Hematopoietic multipotent progenitor cell treated with erythropoietin and hydrocortisone succinate and interleukin-3 and kit ligand, for 17 days (in vitro differentiated cells): ENCODE measurements around the gene ASF1A.

Experiments
- DNase-seq: peaks from one replicate; pipeline ENCODE4 v3.0.0-alpha.2; 2015; ENCODE audit warnings: low spot score

The ASF1A gene

DNA sequence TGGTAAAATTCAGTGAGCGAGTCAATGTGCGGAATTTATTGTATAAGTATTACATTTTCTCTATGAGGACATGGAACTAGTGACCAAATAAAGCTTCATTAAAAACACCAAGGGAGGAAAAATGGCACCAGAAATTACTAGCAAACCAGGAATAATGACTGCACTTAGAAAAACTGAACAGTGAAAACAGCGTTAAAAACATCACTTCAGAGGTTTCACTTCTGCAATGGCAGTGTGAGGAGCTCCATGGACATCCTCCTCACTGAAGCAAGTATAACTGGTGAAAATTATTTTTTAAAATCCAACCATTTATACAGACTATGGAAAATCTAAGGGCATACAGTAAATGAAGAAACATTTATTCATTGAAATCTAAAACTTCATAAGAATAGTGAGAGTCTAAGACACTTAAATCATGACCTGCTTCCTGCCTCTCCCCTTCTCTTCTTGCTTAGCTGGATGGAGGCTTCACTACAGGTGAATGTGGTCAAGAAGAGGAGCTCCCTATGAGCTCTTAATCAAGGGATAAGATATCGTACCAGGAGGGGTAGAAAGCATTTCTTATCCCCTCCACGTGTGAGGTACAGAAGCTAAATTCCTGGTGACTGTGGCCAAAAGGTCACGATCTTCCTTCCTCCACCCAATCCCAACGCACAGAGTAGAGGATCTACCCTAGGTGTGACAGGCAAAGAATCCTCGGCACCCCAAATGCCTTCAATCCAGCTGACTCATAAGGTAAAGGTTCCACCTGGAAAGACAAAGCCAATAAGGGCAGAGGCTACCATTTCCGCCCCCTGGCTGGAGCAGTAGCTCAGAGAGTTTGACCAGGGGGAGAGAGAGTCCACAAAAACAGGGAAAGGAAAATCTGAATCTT, 12.3 kb upstream of the ASF1A start:
- no peak for DNase-seq

DNA sequence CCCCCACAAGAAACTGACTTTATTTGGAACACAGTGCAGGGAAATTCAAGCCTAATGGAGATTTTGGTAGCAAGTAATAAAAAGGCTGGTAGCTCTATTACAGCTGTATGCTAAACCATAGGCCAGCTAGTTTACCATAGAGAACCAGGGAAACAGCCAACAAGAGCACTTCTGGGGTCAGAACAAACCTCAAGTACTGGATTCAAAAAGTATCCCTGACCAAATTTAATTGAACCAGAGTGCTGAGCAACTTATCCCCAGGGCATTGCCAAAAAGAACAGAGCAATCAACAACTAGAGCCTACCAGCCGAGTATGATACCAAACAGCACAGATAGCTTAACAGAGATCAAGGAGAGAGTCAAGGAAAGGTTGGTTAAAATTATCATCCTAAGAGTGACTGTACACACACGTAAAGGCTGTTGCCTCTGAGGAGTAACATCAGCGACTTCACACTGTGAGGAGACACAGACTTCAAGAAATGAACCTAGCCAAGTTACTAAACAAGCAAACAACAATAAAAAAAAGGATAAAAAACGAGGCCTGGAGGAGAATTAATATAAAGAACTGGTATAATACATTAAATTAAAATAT, 11.5 kb upstream of the ASF1A start:
- DNase-seq, result no peak

DNA sequence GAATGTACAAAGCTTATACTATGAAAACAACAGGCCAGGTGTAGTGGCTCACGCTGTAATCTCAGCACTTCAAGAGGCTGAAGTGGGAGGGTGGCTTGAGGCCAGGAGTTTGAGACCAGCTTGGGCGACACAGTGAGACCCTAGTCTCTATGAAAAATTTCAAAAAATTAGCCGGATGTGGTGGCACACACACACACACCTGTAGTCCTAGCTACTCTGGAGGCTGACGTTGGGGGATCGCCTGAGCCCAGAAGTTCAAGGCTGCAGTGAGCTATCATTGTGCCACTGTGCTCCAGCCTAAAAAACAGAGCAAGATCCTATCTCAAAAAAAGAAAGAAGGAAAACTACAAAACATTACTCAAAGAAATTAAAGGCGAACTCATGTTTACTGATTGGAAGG, 7.3 kb upstream of the ASF1A start:
- no peak for DNase-seq

DNA sequence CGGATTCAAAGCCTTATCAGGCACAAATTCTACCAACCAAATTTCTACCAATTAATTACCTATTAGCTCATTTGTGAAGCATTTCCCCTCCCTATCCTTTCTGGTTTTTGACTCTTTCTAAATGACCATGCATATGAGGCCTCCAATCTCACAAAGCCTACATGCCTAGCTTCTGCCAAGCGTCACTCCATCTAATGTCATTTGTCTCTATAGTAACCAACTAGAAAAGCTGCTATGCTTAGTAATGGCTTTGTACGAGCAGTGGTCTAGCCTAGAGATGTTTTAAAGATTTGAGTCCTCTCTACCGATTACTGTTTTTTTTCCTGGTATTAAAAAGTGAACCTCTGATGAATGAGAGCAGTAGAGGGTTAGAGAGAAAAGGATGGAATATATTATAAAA, 4.8 kb upstream of the ASF1A start:
- no peak for DNase-seq

DNA sequence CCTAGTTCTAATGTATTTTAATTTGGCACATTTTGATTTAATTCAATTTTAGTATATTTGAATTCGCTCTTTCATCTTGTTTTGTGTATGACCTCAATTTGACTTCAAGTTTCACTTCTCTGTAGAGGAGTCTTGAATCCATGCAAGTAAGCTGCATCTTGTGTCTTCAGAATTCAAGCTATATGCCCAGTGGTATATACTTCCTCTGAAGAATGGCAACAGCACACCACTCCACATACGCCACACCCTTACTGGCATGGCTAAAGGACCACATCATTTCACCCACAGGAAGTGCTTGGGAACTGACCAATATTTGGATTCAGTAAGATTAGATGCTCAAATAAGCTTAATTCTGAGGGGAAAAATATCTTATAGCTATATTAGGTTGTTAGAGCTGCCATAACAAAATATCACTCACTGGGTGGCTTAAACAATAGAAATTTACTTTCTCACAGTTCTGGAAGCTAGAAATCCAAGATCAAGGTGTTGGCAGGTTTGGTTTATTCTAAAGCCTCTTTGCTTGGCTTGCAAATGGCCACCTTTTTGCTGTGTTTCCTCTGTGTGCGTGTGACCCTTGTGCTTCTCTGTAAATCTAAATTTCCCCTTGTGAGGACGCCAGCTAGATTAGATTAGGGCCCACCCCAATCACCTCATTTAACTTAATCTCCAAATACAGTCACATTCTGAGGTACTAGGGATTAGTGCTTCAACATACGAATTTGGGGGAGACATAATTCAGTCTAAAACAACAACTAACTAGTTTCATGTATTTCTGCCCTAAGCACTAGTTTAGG, 2.8 kb upstream of the ASF1A start:
- no peak for DNase-seq

DNA sequence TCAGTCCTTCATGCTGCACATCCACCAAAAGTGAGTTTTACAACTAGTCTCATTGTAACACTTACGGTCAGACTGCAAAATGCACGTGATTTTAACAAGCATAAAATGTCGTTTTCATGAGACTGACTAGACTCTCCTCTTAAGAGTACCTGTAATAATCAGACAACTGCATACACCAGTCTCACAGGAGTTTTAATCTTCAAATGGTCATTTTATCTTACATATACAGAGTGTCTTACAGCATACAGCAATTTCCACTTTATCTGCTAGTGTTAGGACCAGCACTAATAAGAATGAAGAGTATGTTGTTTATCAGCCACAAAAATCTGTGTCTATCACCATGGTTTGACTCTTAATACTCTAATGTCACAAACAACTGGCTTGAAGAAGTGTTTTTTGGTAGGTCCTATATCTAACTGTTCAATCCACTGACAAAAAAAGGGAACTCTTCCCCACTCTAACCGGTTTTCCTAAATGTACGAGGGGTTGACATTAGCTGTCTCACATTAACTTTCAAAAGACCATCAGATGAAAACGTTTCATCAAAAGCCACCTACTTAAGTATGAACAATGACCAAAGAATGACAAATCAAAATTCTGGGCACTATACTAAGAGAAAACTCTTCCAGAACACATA, 1.5 kb upstream of the ASF1A start:
- peak; percentile 53 for DNase-seq

DNA sequence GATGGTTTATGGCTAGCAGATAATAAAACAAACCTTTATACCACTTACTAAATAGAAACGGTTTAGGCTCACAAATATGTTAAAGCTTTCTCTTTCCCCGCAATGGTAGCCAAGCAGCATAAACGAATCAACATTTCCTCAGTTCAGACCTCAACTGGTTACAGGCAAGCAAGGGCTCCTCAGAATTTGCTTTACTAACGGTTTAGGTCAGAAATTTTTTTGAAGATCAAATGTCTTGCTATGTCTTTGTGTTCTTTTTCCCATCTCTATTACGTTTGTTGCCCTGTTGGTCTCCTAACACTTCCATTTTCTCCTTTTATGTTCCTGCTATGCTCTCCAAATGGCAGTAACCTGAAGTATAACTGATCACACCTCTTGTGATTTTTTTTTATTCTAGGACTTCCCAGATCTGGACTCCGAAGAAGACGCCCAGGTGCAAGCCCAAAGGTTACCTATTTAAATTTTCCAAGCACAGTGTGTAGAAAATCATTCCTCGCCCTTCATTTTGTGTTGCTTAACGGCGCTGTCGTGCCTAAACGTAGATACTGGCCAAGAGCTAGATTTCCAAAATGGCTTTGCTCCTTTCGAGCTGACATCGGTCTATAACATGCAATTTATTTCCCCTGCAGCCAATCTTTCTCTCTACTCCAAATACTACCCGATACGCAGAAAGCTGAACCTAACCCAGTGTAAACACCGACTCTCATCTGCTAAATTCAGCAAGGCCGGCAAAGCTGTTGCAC, 717 bp upstream of the ASF1A start:
- no peak for DNase-seq

DNA sequence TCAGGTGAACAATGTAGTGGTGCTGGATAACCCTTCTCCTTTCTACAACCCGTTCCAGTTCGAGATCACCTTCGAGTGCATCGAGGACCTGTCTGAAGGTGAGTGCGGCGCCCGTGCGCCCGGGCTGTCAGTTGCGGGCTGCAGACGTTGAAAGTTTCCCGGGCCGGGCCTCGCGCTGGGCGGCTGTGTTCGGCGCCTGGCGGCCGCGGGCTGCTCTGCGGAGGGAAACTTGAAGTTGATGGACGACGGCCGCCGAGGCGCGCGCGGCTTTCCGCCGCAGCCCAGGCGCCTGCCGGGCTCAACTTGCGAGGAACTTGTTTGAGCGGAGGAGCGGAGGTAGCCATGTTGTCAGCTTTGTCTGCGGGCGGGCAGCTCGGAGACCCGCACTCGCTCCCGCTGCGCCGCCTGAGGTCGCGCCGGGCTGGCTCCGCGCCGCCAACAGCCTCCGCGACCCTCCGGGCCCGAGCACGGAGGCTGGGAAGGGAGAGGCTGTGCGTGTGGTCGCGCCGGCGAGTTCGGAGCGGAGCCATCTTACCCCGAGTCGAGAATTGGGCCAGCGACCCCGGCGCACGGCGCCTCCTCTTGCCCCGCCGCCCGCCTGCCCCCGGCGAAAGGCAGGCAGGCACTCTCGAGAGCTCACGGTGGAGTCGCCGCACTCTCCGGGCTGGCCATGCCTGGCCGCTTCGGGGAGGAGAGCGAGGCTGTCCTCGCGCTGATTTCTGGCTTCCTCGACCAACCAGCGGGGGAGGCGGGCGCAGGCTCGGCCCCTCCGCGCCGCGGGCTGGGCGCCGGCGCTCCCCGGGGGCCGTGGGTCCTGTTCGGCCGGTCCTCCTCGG, 691 bp downstream of the ASF1A start:
- DNase-seq, result peak; percentile 64

DNA sequence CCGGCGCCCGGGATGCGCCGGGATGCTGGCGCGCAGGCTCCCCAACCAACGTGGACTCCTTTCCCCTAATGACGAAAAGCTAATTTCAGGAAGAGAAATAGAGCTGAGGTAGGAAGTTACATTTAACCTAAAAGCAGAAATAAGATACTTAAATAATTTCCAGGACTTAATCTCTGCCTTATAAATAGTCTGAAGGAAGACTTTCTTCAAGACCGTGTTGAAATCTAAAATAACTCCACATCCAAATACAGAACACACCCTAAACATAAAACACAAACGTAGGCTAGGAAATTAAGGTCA, 1.3 kb downstream of the ASF1A start:
- peak; percentile 65 for DNase-seq

DNA sequence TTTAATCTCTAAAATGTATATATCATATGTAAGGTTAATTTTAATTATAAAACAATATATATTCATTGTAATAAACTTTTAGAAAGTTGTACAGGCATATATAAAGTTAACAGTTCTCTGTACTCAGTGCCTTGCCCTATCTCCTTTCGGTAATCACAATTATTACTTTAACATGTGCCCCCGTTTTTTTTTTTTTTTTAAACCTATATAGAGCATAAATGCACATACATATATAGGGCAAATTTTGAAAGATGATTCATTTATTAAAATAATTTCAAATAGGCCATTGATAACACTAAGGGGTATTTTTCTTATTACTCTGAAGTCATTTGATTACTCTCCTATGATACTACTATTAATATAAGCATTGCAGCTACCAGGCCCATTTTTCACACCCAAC, 1.9 kb downstream of the ASF1A start:
- DNase-seq, result no peak

DNA sequence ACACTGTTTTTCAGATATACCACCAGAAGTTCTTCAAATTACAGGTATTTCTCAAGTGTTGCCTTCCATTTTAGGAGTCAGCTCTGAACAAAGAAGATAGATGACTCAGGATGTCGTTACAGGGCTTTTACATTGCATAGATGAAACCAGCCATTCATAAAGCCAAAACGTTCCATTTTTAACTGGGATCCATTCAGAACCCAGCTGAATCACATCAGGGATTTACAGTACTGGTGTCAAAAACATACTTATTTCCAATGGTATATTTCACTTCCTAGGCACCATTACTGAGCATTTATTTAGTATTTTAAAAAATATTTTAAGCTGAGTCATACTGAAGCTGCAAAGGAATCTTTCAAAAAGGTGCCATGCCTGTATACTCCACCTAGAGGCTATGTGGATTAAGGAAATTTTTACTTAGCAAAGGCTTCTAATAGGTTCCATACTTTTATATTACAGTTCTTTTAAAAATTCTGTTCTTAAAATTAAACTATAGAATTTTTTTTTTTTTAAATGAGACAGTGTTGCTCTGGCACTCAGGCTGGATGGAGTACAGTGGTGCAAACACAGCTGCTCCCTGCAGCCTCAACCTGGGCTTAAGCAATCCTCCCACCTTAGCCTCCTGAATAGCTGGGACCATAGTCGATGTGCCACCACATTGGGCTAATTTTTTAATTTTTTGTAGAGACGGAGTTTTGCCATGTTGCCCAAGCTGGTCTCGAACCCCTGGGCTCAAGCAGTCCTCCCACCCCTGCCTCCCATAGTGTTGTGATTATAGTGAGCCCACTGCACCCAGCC, 2.6 kb downstream of the ASF1A start:
- DNase-seq, result peak; percentile 83

DNA sequence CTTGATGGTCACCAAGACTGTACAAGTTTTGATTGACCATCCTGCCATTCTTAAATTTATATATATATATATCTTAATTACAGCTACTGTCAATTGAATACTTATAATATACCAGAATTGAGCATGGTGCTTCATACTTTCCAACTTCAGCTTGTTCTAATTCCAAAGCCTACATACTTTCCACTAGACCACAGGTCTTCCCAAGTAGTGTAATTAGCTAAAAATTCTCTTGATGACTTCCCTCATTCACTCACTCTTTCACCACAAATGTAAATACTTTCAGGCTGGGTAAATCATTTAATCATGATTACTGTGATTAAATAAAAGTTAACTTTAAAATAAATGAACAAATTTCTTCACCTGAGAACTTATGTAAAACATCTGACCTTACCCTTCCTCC, 3.4 kb downstream of the ASF1A start:
- DNase-seq, result peak; percentile 15

DNA sequence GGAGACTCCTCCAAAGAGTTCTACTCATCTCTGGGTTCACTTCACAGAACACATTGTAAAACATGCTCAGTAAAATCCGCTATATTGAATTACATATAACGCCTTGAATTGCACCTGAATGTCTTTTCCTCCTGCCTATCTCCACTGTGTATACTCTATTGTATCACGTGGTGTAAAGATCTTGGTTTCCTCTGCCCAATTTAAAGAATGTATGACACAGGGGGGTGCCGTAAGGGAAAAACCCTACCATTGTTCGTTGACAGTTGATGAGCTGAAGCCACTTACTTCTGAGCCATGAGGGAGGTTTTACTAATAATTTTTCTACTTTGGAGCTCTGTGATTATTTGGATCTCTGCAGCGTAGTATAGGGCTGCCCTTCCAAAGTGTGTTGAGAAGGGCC, 6.0 kb downstream of the ASF1A start:
- DNase-seq, result no peak

DNA sequence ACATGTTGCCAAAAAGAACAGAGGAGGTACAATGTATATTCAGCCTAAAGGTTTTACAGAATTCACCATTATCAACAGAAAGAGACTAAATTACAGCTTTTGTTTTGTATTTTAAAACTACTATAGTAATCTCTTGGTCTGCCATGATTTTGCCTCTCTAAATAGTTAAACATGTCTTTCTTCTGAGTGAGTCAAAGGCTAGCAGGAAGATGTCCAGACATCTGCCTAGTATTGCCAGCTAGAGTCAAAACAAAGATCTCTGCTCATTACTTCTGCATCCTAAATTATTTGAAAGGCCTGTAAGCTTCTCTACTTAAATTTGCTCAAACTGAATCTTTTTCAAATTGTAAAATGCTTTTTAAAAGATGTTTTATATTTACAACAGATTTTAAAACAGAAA, 8.8 kb downstream of the ASF1A start:
- no peak for DNase-seq

DNA sequence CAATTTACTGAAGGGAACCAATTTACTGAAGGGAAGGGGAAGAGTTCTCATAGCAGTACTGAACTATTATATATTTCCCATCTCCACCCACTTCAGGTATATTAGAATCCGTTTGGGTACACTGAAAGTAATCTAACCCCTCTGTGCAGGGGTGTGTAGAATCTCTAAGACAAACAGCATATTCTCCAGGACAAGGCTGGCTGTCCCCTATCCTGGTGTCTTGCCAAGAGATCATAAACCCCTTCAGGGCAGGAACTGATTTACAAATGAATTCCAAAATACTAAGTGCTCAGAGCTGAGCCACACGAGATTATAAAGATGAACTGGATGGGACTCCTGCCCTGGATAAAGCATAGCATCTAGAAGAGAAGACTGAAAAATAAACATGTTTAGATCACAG, 9.2 kb downstream of the ASF1A start:
- DNase-seq, result no peak

DNA sequence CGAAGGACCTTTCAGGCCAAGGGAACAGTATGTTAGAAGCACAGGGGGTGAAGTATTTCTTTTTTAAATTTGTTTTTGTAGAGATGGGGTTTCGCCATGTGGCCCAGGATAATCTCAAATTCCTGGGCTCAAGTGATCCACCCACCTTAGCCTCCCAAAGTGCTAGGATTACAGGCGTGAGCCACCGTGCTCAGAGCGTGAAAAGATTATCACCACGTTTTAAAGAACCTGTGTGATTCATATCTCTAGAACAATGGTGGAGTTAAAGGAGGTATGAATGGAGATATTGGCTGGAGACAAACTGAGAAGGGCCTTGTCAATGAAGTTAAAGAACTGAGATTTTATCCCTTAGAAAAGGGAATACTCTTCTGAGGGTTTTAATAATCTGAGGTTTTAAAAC, 9.7 kb downstream of the ASF1A start:
- no peak for DNase-seq

DNA sequence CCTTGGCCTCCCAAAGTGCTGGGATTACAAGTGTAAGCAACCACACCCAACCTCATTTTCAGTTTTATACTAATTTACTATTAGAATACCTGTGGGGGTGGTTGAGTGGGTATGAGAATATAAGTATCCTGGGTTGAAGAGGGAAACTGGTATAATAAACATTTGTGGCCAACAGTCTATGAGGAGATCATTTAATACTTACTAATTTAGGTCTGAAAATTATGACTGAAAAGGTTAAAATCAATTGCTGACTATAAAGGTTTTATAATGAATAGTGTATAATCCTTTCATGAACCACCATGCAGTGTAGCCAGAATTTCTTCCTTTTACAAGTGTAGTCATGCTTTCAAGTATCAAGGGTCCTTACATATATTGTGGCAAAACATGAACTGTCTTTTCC, 11.1 kb downstream of the ASF1A start:
- DNase-seq, result no peak

DNA sequence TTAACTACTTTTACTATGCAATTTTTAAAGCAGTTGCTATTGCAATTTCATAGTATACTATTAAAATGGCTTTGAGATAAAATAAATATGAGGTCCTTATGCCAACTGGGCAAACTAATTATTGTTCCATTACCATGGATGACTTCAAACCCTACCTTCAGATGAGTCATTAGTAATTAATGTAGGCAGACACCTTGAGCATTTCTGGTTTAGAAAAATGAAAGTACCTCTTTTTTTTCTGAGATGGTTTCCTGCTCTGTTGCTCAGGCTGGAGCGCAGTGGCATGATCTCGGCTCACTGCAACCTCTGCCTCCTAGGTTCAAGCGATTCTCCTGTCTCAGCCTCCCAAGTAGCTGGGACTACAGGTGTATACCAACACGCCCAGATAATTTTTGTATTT, 11.9 kb downstream of the ASF1A start:
- DNase-seq, result no peak

DNA sequence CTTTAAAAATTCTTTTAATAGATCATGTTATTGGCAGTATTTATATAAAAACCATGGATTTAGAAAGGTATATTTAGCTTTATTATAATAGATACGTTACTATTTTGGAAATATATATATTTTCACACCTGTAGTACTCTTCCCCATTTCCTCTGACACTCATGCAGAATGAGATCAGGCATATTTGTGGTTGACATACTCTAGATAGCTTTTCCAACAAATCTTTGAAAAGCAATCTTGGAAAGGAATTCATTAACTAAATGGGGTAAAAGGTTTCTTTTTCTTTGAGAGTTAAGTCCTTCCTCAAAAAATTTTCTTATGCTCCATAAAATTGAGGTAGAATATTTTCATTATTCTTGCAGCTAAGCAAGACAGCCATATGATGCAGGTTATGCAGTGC, 14.5 kb downstream of the ASF1A start:
- DNase-seq, result no peak

DNA sequence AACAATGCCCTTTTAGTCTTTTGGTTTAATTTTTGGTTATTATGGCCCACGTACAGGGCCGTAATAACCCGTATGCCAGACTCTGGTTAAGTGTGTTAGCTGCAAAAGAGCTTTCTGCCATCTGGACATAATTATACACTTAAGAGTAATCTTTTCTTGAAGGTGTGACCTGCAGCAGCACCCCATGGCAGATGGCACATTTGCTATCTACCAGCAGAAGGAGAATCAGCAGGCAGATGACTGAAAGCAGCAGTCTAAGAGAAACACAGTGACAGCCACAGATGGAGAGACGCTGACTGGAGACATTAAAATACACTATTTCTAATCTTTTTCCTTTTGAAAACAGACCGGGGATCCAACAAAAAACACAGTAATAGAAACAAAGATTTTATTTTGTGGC, 18.7 kb downstream of the ASF1A start:
- DNase-seq, result no peak
